ENCODE data around the gene S100A13. TPM values are rescaled to one million over a fixed set of nuclear protein-coding genes. Genes with fewer than 3 reads are reported as not detected.
A peak's percentile ranks its signal among the peaks of the same experiment; 100 is the strongest.
"Not testable (repeated sequence)": the region's sequence is repeated elsewhere in the genome, so short reads cannot be mapped to it uniquely, and the experiment has no call there.

S100A13 gene
- polyA plus RNA-seq, 10 donors: 55.3 to 95.0 (median 78.7) TPM

GRCh38 chr1:153608089-153608682 is 19.1 kb downstream of the S100A13 start:
- DNase-seq: no peak

- DNase-seq: no peak
Observed at GRCh38 chr1:153607381-153607780, 19.9 kb downstream of the S100A13 start.

GRCh38 chr1:153606194-153606593 is 21.1 kb downstream of the S100A13 start:
- no peak for DNase-seq

DNA sequence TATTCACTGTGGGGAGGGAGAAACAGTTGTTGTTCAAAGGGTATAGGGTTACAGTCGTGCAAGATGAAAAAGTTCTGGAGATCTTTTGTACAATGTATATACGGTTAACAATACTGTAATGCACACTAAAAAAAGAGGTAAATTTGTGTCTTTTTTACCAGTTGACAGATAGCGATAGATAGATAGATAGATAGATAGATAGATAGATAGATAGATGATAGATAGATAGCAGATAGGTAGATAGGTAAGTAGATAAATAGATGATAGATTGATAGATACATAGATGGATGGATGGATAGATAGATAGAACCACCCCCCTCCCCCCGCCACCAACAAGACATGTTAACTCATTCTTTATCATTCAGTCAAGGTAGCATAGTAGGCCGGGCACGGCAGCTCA is 24.6 kb downstream of the S100A13 start:
- DNase-seq: no peak

GRCh38 chr1:153599847-153600246 is 27.5 kb downstream of the S100A13 start:
- no peak for DNase-seq

- peak in 2 of 3 donors; percentile 30 to 60 for DNase-seq
Observed at GRCh38 chr1:153598309-153599172, 28.8 kb downstream of the S100A13 start.

- DNase-seq: no peak
Observed at GRCh38 chr1:153597206-153597605, 30.1 kb downstream of the S100A13 start.

DNA sequence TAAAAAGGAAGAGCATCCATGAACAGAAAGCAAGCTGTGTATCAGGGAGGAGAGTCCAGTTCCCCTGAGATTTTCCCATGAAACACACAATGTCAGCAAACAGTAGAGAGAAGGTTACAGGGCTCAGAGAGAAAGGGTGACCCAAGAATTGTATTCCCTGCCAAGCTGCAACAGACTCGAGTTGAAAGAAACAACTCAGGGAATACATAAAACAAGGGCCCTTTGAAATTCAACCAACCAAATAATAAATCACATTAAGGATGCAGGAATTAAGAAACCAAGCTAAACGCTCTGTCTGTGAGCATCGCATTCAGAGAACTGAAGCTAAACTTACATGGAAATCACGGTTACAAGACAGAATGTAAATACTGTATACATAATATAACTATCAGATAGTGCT is 34.6 kb downstream of the S100A13 start:
- peak in 1 of 3 donors; percentile 31 for DNase-seq

DNA sequence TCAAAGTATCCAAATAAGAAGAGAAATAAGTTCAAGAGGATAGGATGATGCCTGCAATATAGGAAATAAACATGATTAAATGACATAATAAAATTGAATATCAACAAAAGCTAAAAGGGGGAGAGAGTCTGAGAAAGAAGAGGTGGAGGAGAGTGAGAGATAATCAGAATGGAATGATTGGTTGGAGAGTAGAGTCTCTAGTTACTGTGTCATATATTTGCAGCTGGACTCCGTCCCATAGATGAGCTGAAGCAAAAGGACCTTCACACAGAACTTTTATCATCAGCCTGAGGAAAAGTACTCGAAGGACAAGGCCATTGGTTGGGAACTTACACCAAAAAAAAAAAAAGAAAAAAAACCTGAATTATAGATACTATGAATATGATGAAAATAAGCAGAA is 38.8 kb downstream of the S100A13 start:
- no peak for DNase-seq

- not testable (repeated sequence) for DNase-seq
Observed at GRCh38 chr1:153588033-153588432, 39.3 kb downstream of the S100A13 start.

- no peak for DNase-seq
Observed at GRCh38 chr1:153587314-153587713, 40.0 kb downstream of the S100A13 start.

DNA sequence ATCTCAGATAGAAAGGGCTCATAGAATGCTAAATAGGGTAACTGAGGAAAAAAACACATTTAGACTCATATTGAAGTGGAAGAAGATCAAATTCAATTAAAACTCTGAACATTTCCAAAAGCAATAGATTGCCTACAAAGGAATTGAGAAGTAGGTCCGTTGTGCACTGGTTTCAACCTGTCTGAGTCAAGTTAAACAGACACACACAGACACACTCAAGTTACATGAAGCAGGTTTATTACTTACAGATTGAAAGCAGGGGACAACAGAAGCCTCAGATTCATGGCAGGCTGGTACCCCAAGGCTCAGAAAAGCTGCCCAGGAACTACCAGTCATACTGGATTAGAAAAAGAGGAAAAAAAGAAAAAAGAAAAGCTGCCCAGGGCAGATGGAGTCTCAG is 41.0 kb downstream of the S100A13 start:
- no peak for DNase-seq

GRCh38 chr1:153585006-153585405 is 42.3 kb downstream of the S100A13 start:
- no peak for DNase-seq

GRCh38 chr1:153583976-153584375 is 43.3 kb downstream of the S100A13 start:
- no peak for DNase-seq

- not testable (repeated sequence) for DNase-seq
Observed at GRCh38 chr1:153583514-153583913, 43.8 kb downstream of the S100A13 start.

DNA sequence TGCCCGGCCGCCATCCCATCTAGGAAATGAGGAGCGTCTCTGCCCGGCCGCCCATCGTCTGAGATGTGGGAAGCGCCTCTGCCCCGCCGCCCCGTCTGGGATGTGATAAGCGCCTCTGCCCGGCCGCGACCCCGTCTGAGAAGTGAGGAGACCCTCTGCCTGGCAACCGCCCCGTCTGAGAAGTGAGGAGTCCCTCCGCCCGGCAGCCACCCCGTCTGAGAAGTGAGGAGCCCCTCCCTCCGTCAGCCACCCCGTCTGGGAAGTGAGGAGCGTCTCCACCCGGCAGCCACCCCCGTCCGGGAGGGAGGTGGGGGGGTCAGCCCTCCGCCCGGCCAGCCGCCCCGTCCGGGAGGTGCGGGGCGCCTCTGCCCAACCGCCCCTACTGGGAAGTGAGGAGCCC is 44.5 kb downstream of the S100A13 start:
- DNase-seq: not testable (repeated sequence)

- no peak for DNase-seq
Observed at GRCh38 chr1:153578936-153579335, 48.4 kb downstream of the S100A13 start.

DNA sequence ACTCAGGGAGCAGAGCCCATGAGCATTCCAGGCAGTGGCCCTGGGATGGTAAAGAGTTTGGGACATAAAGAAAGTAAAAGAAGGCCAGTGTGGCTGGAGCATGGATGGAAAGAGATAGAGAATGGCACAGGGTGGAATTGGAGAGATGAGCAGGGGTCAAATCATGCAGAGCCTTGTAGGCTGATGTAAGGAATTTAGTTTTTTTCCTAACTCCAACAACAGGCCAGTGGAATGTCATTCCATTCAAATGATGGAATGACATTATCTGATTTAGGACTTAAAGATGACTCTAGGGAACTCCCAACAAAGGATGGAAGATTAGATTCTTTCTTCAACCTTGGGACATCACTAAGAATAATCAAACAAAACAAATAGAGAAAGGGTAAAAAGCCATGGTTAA is 48.8 kb downstream of the S100A13 start:
- DNase-seq: peak in 1 of 3 donors; percentile 22

DNA sequence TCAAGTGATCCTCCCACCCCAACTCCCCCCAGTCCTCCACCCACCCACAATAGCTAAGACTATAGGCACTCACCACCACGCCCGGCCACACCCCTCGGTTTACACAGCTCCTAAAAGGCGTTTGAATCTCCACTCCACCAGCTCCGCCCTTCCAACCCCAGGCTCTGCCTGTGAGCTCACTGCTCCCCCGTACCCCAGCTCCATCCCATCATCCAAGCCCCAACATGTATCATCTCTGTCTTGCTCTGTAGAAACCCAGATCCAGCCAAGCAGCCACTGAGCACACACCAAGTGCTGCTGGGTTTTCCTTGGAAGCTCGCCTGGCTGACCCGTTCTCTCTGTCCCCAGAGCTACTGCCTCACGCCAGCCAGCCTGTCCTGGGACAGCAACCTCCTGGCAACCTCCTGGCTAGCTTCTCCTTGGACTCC is 49.7 kb downstream of the S100A13 start:
- no peak for DNase-seq

DNA sequence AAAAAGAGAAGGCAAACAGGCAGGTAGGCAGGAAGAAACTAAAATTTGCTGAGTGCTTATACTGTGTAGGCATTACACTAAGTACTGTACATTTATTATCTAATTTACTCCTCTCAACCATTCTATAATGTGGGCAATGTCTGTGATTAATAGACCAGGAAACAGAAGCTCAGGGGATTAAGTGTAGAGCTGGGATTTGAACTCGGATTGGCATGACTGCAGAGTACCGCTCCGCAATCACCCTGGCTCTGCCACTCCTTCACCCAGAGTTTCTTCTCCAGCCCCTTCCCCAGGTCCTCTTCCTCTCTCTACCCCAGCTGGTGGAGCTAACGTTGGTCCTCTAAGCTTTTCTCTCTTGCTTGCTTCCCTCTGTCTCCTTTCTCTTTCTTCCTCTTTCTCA is 50.2 kb downstream of the S100A13 start:
- no peak for DNase-seq

DNA sequence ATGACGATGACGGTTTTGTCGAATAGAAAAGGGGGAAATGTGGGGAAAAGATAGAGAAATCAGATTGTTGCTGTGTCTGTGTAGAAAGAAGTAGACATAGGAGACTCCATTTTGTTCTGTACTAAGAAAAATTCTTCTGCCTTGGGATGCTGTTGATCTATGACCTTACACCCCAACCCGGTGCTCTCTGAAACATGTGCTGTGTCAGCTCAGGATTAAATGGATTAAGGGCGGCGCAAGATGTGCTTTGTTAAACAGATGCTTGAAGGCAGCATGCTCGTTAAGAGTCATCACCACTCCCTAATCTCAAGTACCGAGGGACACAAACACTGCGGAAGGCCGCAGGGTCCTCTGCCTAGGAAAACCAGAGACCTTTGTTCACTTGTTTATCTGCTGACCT is 51.8 kb downstream of the S100A13 start:
- DNase-seq: not testable (repeated sequence)

GRCh38 chr1:153575081-153575491 is 52.2 kb downstream of the S100A13 start:
- not testable (repeated sequence) for DNase-seq

DNA sequence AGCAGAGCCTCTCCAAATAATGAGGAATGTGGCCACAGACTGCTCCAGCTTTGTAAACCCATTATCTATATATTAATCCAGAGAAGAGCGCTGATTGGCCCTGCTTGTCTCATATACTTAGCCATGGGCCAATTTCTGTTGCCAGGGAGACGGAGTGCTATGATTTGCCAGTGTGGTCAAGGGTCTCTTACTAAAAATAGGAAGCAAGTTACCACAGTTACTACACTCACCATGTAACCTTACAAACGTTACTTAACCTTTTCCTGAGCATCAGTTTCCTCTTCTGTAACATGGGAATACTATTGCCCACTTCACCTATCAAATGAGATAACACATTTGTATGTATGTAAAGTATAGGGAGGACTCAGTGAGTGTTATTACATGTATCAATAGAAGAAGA is 54.0 kb downstream of the S100A13 start:
- DNase-seq: no peak
